Measurements from ENCODE around the gene IFIT1B.

IFIT1B gene

DNA sequence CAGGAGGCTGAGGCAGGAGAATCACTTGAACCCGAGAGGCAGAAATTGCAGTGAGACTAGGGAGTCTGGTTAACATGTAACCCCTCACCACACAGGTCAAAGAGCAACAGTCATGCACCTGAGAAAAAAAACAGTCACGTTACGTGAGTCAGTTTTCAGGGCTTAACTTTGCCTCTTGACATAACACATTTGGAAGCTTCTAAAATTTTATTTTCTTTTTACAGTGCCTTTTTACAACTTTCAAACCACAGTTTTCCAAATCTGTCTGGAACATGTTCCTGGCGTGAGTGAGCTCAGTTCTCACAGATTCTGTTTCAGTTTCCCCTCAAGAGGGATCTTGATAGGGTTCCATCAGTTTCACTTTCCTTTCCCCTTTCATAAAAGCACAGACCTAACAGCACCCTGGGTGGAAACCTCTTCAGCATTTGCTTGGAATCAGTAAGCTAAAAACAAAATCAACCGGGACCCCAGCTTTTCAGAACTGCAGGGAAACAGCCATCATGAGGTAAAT is 45.7 kb upstream of the IFIT1B start:
- H3K4ac ChIP-seq (ENCODE audit: low read depth, low read length): peak overlapping the region; percentile 90
- H3K4me3 ChIP-seq (ENCODE audit: low read length): no peak overlapping the region
- H3K79me1 ChIP-seq (ENCODE audit: low read length): no peaks in the 10 kb centered on the region
- no peaks in the 10 kb centered on the region for H3K36me3 ChIP-seq (ENCODE audit: control insufficient read depth, insufficient read depth, low read length)
- peak overlapping the region; percentile 62 for H3K27ac ChIP-seq (ENCODE audit: low read depth, low read length)
- H3K79me2 ChIP-seq (ENCODE audit: control insufficient read depth, insufficient read depth, low read length): no peaks in the 10 kb centered on the region
- no peak for DNase-seq
- no peaks in the 10 kb centered on the region for H3K27me3 ChIP-seq (ENCODE audit: insufficient read depth, low read length, poor library complexity)
- peak overlapping the region; percentile 25 for H3K56ac ChIP-seq (ENCODE audit: low read length)
- H3K4me2 ChIP-seq (ENCODE audit: low read length): no peak overlapping the region
- peak overlapping the region; percentile 43 for H2BK15ac ChIP-seq (replicated peaks; ENCODE audit: low read depth)
- no peak overlapping the region for H2BK5ac ChIP-seq (ENCODE audit: low read length)
- no peak overlapping the region for H3K9ac ChIP-seq (ENCODE audit: low read length)
- no peak overlapping the region for H3K23ac ChIP-seq (ENCODE audit: low read length)
- no CpG with 5 or more reads among the region's 5 CpGs for WGBS (ENCODE audit: extremely low coverage, insufficient coverage, low lambda C conversion rate)
- peaks cover 24% of the 10 kb centered on the region for H3K4me1 ChIP-seq (ENCODE audit: control insufficient read depth, low read depth, low read length)
- H2BK120ac ChIP-seq (ENCODE audit: low read depth, low read length): peak overlapping the region; percentile 96
- H4K5ac ChIP-seq (ENCODE audit: low read length): no peak overlapping the region
- H3K18ac ChIP-seq (ENCODE audit: low read length): peak overlapping the region; percentile 99
- H2AK5ac ChIP-seq (ENCODE audit: low read length): no peak overlapping the region
- no peak overlapping the region for H4K8ac ChIP-seq (ENCODE audit: low read depth, low read length)

- DNase-seq: no peak
- no peaks in the 10 kb centered on the region for H3K79me1 ChIP-seq (ENCODE audit: low read length)
- no peak overlapping the region for H3K9ac ChIP-seq (ENCODE audit: low read length)
- no peak overlapping the region for H4K5ac ChIP-seq (ENCODE audit: low read length)
- H4K8ac ChIP-seq (ENCODE audit: low read depth, low read length): no peak overlapping the region
- H3K27ac ChIP-seq (ENCODE audit: low read depth, low read length): no peak overlapping the region
- no CpG with 5 or more reads among the region's 3 CpGs for WGBS (ENCODE audit: extremely low coverage, insufficient coverage, low lambda C conversion rate)
- H2BK120ac ChIP-seq (ENCODE audit: low read depth, low read length): peak overlapping the region; percentile 55
- H3K36me3 ChIP-seq (ENCODE audit: control insufficient read depth, insufficient read depth, low read length): no peaks in the 10 kb centered on the region
- no peak overlapping the region for H3K23ac ChIP-seq (ENCODE audit: low read length)
- no peak overlapping the region for H3K56ac ChIP-seq (ENCODE audit: low read length)
- H3K27me3 ChIP-seq (ENCODE audit: insufficient read depth, low read length, poor library complexity): no peaks in the 10 kb centered on the region
- H2BK5ac ChIP-seq (ENCODE audit: low read length): no peak overlapping the region
- no peak overlapping the region for H2AK5ac ChIP-seq (ENCODE audit: low read length)
- H2BK15ac ChIP-seq (replicated peaks; ENCODE audit: low read depth): no peak overlapping the region
- H3K18ac ChIP-seq (ENCODE audit: low read length): peak overlapping the region; percentile 78
- H3K4me2 ChIP-seq (ENCODE audit: low read length): no peak overlapping the region
- no peaks in the 10 kb centered on the region for H3K79me2 ChIP-seq (ENCODE audit: control insufficient read depth, insufficient read depth, low read length)
- no peak overlapping the region for H3K4me3 ChIP-seq (ENCODE audit: low read length)
- H3K4ac ChIP-seq (ENCODE audit: low read depth, low read length): no peak overlapping the region
- H3K4me1 ChIP-seq (ENCODE audit: control insufficient read depth, low read depth, low read length): peaks cover 16% of the 10 kb centered on the region
Measured at GRCh38 chr10:89335226-89335625, 42.6 kb upstream of the IFIT1B start.

DNA sequence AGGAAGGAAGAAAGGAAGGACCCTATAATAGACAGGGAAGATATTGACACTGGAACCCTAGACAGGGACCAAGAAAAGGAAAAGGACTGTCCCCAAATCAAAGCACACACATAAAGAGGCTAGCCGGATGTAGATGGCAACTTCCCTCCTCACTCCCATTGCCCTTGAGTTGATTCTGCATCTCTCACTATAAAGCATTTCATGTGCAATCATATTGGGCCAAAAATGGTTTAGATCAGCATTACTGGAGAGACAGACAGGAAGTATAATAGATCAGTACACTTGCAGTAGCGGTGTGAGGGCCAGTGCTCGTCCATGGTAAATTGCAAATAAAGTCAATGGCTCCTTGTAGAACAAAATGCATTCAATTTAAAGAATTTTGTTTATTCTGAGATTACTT is 41.6 kb upstream of the IFIT1B start:
- Histone ChIP-seq H3K4me1 (ENCODE audit: control insufficient read depth, low read depth, low read length) (peaks cover 14% of the 10 kb centered on the region), H3K18ac (ENCODE audit: low read length) (no peak overlapping the region), H3K27me3 (ENCODE audit: insufficient read depth, low read length, poor library complexity) (no peaks in the 10 kb centered on the region), H3K36me3 (ENCODE audit: control insufficient read depth, insufficient read depth, low read length) (no peaks in the 10 kb centered on the region), H3K4me2 (ENCODE audit: low read length) (no peak overlapping the region), H3K56ac (ENCODE audit: low read length) (peak overlapping the region; percentile 20), H3K79me2 (ENCODE audit: control insufficient read depth, insufficient read depth, low read length) (no peaks in the 10 kb centered on the region), H3K27ac (ENCODE audit: low read depth, low read length) (no peak overlapping the region), H3K79me1 (ENCODE audit: low read length) (no peaks in the 10 kb centered on the region), H3K23ac (ENCODE audit: low read length) (no peak overlapping the region), H2AK5ac (ENCODE audit: low read length) (no peak overlapping the region), H2BK120ac (ENCODE audit: low read depth, low read length) (no peak overlapping the region), H4K8ac (ENCODE audit: low read depth, low read length) (no peak overlapping the region), H2BK5ac (ENCODE audit: low read length) (peak overlapping the region; percentile 26), H4K5ac (ENCODE audit: low read length) (no peak overlapping the region), H3K9ac (ENCODE audit: low read length) (no peak overlapping the region), H3K4ac (ENCODE audit: low read depth, low read length) (no peak overlapping the region), H2BK15ac (replicated peaks; ENCODE audit: low read depth) (no peak overlapping the region), H3K4me3 (ENCODE audit: low read length) (no peak overlapping the region)
- no CpG with 5 or more reads among the region's 3 CpGs for WGBS (ENCODE audit: extremely low coverage, insufficient coverage, low lambda C conversion rate)
- no peak for DNase-seq

- Histone ChIP-seq H3K56ac (ENCODE audit: low read length) (peak overlapping the region; percentile 43), H2BK15ac (replicated peaks; ENCODE audit: low read depth) (peak overlapping the region; percentile 76), H3K4ac (ENCODE audit: low read depth, low read length) (no peak overlapping the region), H3K4me1 (ENCODE audit: control insufficient read depth, low read depth, low read length) (peaks cover 14% of the 10 kb centered on the region), H3K4me2 (ENCODE audit: low read length) (no peak overlapping the region), H2BK120ac (ENCODE audit: low read depth, low read length) (peak overlapping the region; percentile 78), H4K5ac (ENCODE audit: low read length) (peak overlapping the region; percentile 61), H3K79me1 (ENCODE audit: low read length) (no peaks in the 10 kb centered on the region), H3K4me3 (ENCODE audit: low read length) (no peak overlapping the region), H3K79me2 (ENCODE audit: control insufficient read depth, insufficient read depth, low read length) (no peaks in the 10 kb centered on the region), H3K36me3 (ENCODE audit: control insufficient read depth, insufficient read depth, low read length) (no peaks in the 10 kb centered on the region), H3K18ac (ENCODE audit: low read length) (peak overlapping the region; percentile 83), H2AK5ac (ENCODE audit: low read length) (no peak overlapping the region), H2BK5ac (ENCODE audit: low read length) (no peak overlapping the region), H3K9ac (ENCODE audit: low read length) (no peak overlapping the region), H3K27me3 (ENCODE audit: insufficient read depth, low read length, poor library complexity) (no peaks in the 10 kb centered on the region), H3K23ac (ENCODE audit: low read length) (no peak overlapping the region), H3K27ac (ENCODE audit: low read depth, low read length) (no peak overlapping the region), H4K8ac (ENCODE audit: low read depth, low read length) (no peak overlapping the region)
- WGBS (ENCODE audit: extremely low coverage, insufficient coverage, low lambda C conversion rate): no CpG with 5 or more reads among the region's 6 CpGs
- peak; percentile 89 for DNase-seq
Measured at GRCh38 chr10:89337484-89337883, 40.4 kb upstream of the IFIT1B start.

GRCh38 chr10:89338713-89339112 is 39.1 kb upstream of the IFIT1B start:
- Histone ChIP-seq H4K8ac (ENCODE audit: low read depth, low read length) (no peak overlapping the region), H2BK120ac (ENCODE audit: low read depth, low read length) (no peak overlapping the region), H4K5ac (ENCODE audit: low read length) (no peak overlapping the region), H3K27me3 (ENCODE audit: insufficient read depth, low read length, poor library complexity) (no peaks in the 10 kb centered on the region), H3K56ac (ENCODE audit: low read length) (no peak overlapping the region), H3K9ac (ENCODE audit: low read length) (no peak overlapping the region), H2AK5ac (ENCODE audit: low read length) (no peak overlapping the region), H3K79me1 (ENCODE audit: low read length) (no peaks in the 10 kb centered on the region), H3K18ac (ENCODE audit: low read length) (peak overlapping the region; percentile 51), H3K4ac (ENCODE audit: low read depth, low read length) (no peak overlapping the region), H3K36me3 (ENCODE audit: control insufficient read depth, insufficient read depth, low read length) (no peaks in the 10 kb centered on the region), H3K4me3 (ENCODE audit: low read length) (no peak overlapping the region), H3K4me1 (ENCODE audit: control insufficient read depth, low read depth, low read length) (peaks cover 7% of the 10 kb centered on the region), H3K4me2 (ENCODE audit: low read length) (no peak overlapping the region), H3K23ac (ENCODE audit: low read length) (no peak overlapping the region), H3K79me2 (ENCODE audit: control insufficient read depth, insufficient read depth, low read length) (no peaks in the 10 kb centered on the region), H3K27ac (ENCODE audit: low read depth, low read length) (no peak overlapping the region), H2BK15ac (replicated peaks; ENCODE audit: low read depth) (no peak overlapping the region), H2BK5ac (ENCODE audit: low read length) (no peak overlapping the region)
- no peak for DNase-seq
- WGBS (ENCODE audit: extremely low coverage, insufficient coverage, low lambda C conversion rate): no CpG with 5 or more reads among the region's 3 CpGs

DNA sequence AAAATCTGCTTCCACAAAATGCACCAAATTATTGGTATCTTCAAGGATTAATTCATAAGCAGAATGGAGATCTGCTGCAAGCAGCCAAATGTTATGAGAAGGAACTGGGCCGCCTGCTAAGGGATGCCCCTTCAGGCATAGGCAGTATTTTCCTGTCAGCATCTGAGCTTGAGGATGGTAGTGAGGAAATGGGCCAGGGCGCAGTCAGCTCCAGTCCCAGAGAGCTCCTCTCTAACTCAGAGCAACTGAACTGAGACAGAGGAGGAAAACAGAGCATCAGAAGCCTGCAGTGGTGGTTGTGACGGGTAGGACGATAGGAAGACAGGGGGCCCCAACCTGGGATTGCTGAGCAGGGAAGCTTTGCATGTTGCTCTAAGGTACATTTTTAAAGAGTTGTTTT is 38.0 kb upstream of the IFIT1B start:
- Histone ChIP-seq H3K56ac (ENCODE audit: low read length) (no peak overlapping the region), H3K4me1 (ENCODE audit: control insufficient read depth, low read depth, low read length) (peaks cover 2% of the 10 kb centered on the region), H3K9ac (ENCODE audit: low read length) (no peak overlapping the region), H2BK5ac (ENCODE audit: low read length) (no peak overlapping the region), H4K5ac (ENCODE audit: low read length) (no peak overlapping the region), H3K27me3 (ENCODE audit: insufficient read depth, low read length, poor library complexity) (no peaks in the 10 kb centered on the region), H4K8ac (ENCODE audit: low read depth, low read length) (no peak overlapping the region), H2AK5ac (ENCODE audit: low read length) (no peak overlapping the region), H3K79me1 (ENCODE audit: low read length) (no peaks in the 10 kb centered on the region), H3K27ac (ENCODE audit: low read depth, low read length) (no peak overlapping the region), H2BK15ac (replicated peaks; ENCODE audit: low read depth) (no peak overlapping the region), H2BK120ac (ENCODE audit: low read depth, low read length) (no peak overlapping the region), H3K23ac (ENCODE audit: low read length) (no peak overlapping the region), H3K4ac (ENCODE audit: low read depth, low read length) (no peak overlapping the region), H3K36me3 (ENCODE audit: control insufficient read depth, insufficient read depth, low read length) (no peaks in the 10 kb centered on the region), H3K79me2 (ENCODE audit: control insufficient read depth, insufficient read depth, low read length) (no peaks in the 10 kb centered on the region), H3K4me2 (ENCODE audit: low read length) (no peak overlapping the region), H3K4me3 (ENCODE audit: low read length) (no peak overlapping the region), H3K18ac (ENCODE audit: low read length) (no peak overlapping the region)
- no CpG with 5 or more reads among the region's 4 CpGs for WGBS (ENCODE audit: extremely low coverage, insufficient coverage, low lambda C conversion rate)
- DNase-seq: no peak

Measured in mesendoderm (in vitro differentiated cells).